Neuron (in vitro differentiated cells): Measurements from ENCODE around the gene ZMYM1.
A peak's percentile ranks its signal among the peaks of the same experiment; 100 is the strongest.

ENCODE experiments used
- H2AFZ ChIP-seq: one replicate; pipeline ENCODE4 v1.6.1; 2013; ENCODE audit warnings: low read depth, mild to moderate bottlenecking, inconsistent platforms, low read length, moderate library complexity
- H3K27me3 ChIP-seq: one replicate; pipeline ENCODE4 v1.6.1; 2013; ENCODE audit warnings: low read length; ENCODE audit not compliant: insufficient read depth
- H3K36me3 ChIP-seq: one replicate; pipeline ENCODE4 v1.6.1; 2013; ENCODE audit warnings: low read length; ENCODE audit not compliant: insufficient read depth
- H3K4me1 ChIP-seq: one replicate; pipeline ENCODE4 v1.6.1; 2013; ENCODE audit warnings: low read length; ENCODE audit not compliant: insufficient read depth
- H3K4me3 ChIP-seq: 2 replicates; pipeline ENCODE4 v1.5.1; 2013; ENCODE audit warnings: mild to moderate bottlenecking, low read length, moderate library complexity
- H3K9me3 ChIP-seq: one replicate; pipeline ENCODE4 v1.6.1; 2013; ENCODE audit warnings: low read length

ZMYM1 gene

GRCh38 chr1:35079003-35079930, at the start of gene ZMYM1:
Gene ZMYM1 (plus strand): TSS chr1:35079385. CDS start chr1:35093988, 14,603 bp downstream.
- H3K9me3 ChIP-seq, result peaks cover 5% of the 10 kb centered on the region
- H3K4me1 ChIP-seq, result peaks cover 8% of the 10 kb centered on the region
- H3K4me3 ChIP-seq, result peak within 1 kb of the TSS; percentile 97
- H2AFZ ChIP-seq, result peak within 1 kb of the TSS; percentile 82
- H3K27me3 ChIP-seq, result no peaks in the 10 kb centered on the region
- peaks cover 13% of the 10 kb centered on the region for H3K36me3 ChIP-seq

- no peak overlapping the region for H2AFZ ChIP-seq
- H3K9me3 ChIP-seq, result peaks cover 6% of the 10 kb centered on the region
- peak overlapping the region; percentile 78 for H3K4me3 ChIP-seq
- peaks cover 13% of the 10 kb centered on the region for H3K4me1 ChIP-seq
- peaks cover 15% of the 10 kb centered on the region for H3K36me3 ChIP-seq
- H3K27me3 ChIP-seq, result no peaks in the 10 kb centered on the region
These were observed 49.4 kb upstream of the ZMYM1 start for GRCh38 chr1:35029761-35030160.

- peaks cover 6% of the 10 kb centered on the region for H3K9me3 ChIP-seq
- H3K4me1 ChIP-seq, result peaks cover 13% of the 10 kb centered on the region
- peaks cover 15% of the 10 kb centered on the region for H3K36me3 ChIP-seq
- H2AFZ ChIP-seq, result peak overlapping the region; percentile 42
- no peaks in the 10 kb centered on the region for H3K27me3 ChIP-seq
- H3K4me3 ChIP-seq, result peak overlapping the region; percentile 78
These were observed 48.8 kb upstream of the ZMYM1 start for GRCh38 chr1:35030338-35030737.

- Histone ChIP-seq H3K4me3 (peak overlapping the region; percentile 78), H2AFZ (peak overlapping the region; percentile 42)
These were observed 48.3 kb upstream of the ZMYM1 start for GRCh38 chr1:35030756-35031446.

GRCh38 chr1:35032384-35032739, 46.8 kb upstream of the ZMYM1 start:
- H3K4me1 ChIP-seq, result peaks cover 28% of the 10 kb centered on the region
- peaks cover 8% of the 10 kb centered on the region for H3K36me3 ChIP-seq
- peaks cover 6% of the 10 kb centered on the region for H3K9me3 ChIP-seq
- H3K4me3 ChIP-seq, result peak overlapping the region; percentile 78
- no peaks in the 10 kb centered on the region for H3K27me3 ChIP-seq
- no peak overlapping the region for H2AFZ ChIP-seq

More at GRCh38 chr1:35030756-35031446, 48.3 kb upstream of the ZMYM1 start:
- Histone ChIP-seq H3K36me3 (peaks cover 14% of the 10 kb centered on the region), H3K4me1 (peaks cover 15% of the 10 kb centered on the region), H3K9me3 (peaks cover 6% of the 10 kb centered on the region), H3K27me3 (no peaks in the 10 kb centered on the region)

- no peak overlapping the region for H2AFZ ChIP-seq
- peaks cover 28% of the 10 kb centered on the region for H3K4me1 ChIP-seq
- peaks cover 6% of the 10 kb centered on the region for H3K9me3 ChIP-seq
- H3K27me3 ChIP-seq, result no peaks in the 10 kb centered on the region
- H3K36me3 ChIP-seq, result peaks cover 3% of the 10 kb centered on the region
- no peak overlapping the region for H3K4me3 ChIP-seq
These were observed 45.8 kb upstream of the ZMYM1 start for GRCh38 chr1:35033346-35033745.

- H3K4me3 ChIP-seq, result no peak overlapping the region
- H2AFZ ChIP-seq, result peak overlapping the region; percentile 62
- H3K4me1 ChIP-seq, result peaks cover 15% of the 10 kb centered on the region
- peaks cover 6% of the 10 kb centered on the region for H3K9me3 ChIP-seq
- H3K27me3 ChIP-seq, result no peaks in the 10 kb centered on the region
- no peaks in the 10 kb centered on the region for H3K36me3 ChIP-seq
These were observed 42.6 kb upstream of the ZMYM1 start for GRCh38 chr1:35036621-35037020.

- Histone ChIP-seq H3K9me3 (peaks cover 6% of the 10 kb centered on the region), H3K4me1 (peaks cover 15% of the 10 kb centered on the region), H3K4me3 (no peak overlapping the region), H3K36me3 (no peaks in the 10 kb centered on the region), H2AFZ (peak overlapping the region; percentile 62), H3K27me3 (no peaks in the 10 kb centered on the region)
These were observed 42.0 kb upstream of the ZMYM1 start for GRCh38 chr1:35037206-35037605.

- no peak overlapping the region for H3K4me3 ChIP-seq
- no peaks in the 10 kb centered on the region for H3K36me3 ChIP-seq
- H2AFZ ChIP-seq, result no peak overlapping the region
- H3K9me3 ChIP-seq, result peaks cover under 1% of the 10 kb centered on the region
- H3K27me3 ChIP-seq, result no peaks in the 10 kb centered on the region
- peaks cover 15% of the 10 kb centered on the region for H3K4me1 ChIP-seq
These were observed 40.5 kb upstream of the ZMYM1 start for GRCh38 chr1:35038723-35039122.

GRCh38 chr1:35043498-35043897, 35.7 kb upstream of the ZMYM1 start:
- Histone ChIP-seq H3K4me1 (no peaks in the 10 kb centered on the region), H3K4me3 (no peak overlapping the region), H3K9me3 (no peaks in the 10 kb centered on the region), H2AFZ (no peak overlapping the region), H3K27me3 (no peaks in the 10 kb centered on the region), H3K36me3 (no peaks in the 10 kb centered on the region)

GRCh38 chr1:35044431-35044830, 34.8 kb upstream of the ZMYM1 start:
- H3K27me3 ChIP-seq, result no peaks in the 10 kb centered on the region
- no peaks in the 10 kb centered on the region for H3K4me1 ChIP-seq
- H2AFZ ChIP-seq, result no peak overlapping the region
- H3K36me3 ChIP-seq, result no peaks in the 10 kb centered on the region
- no peaks in the 10 kb centered on the region for H3K9me3 ChIP-seq
- H3K4me3 ChIP-seq, result no peak overlapping the region

- Histone ChIP-seq H3K4me3 (no peak overlapping the region), H3K36me3 (no peaks in the 10 kb centered on the region), H3K4me1 (no peaks in the 10 kb centered on the region), H3K27me3 (no peaks in the 10 kb centered on the region), H2AFZ (no peak overlapping the region), H3K9me3 (no peaks in the 10 kb centered on the region)
These were observed 32.5 kb upstream of the ZMYM1 start for GRCh38 chr1:35046730-35047129.

GRCh38 chr1:35047188-35047858, 31.9 kb upstream of the ZMYM1 start:
- H2AFZ ChIP-seq, result no peak overlapping the region
- no peak overlapping the region for H3K4me3 ChIP-seq
- H3K36me3 ChIP-seq, result no peaks in the 10 kb centered on the region

More at GRCh38 chr1:35047188-35047858, 31.9 kb upstream of the ZMYM1 start:
- no peaks in the 10 kb centered on the region for H3K9me3 ChIP-seq
- no peaks in the 10 kb centered on the region for H3K4me1 ChIP-seq
- no peaks in the 10 kb centered on the region for H3K27me3 ChIP-seq
